Keratinocyte (primary cell): Measurements from ENCODE around the gene CNTLN. TPM values are rescaled to one million over a fixed set of nuclear protein-coding genes. Genes with fewer than 3 reads are reported as not detected.

Source experiments
- DNase-seq: peaks from one replicate; pipeline ENCODE4 v3.0.0-alpha.2; 2011; ENCODE audit warnings: low read depth, missing footprints, low spot score
- FAIRE-seq: peaks from 2 replicates; lab custom pipeline; 2011; peaks lifted over from hg19 to GRCh38; lab: Jason Lieb, UNC
- H2AFZ ChIP-seq: 2 replicates; pipeline ENCODE4 v1.6.0; 2012; ENCODE audit warnings: low read length, control low read depth, inconsistent platforms; ENCODE audit not compliant: control insufficient read depth
- H3K27ac ChIP-seq: 2 replicates; pipeline ENCODE4 v1.5.1; 2011; ENCODE audit warnings: low read length; ENCODE audit not compliant: control insufficient read depth, insufficient read depth
- H3K27me3 ChIP-seq: 3 replicates; pipeline ENCODE4 v1.6.0; 2011; ENCODE audit warnings: low read length; ENCODE audit not compliant: control insufficient read depth, insufficient read depth; ENCODE audit errors: extremely low read depth
- H3K36me3 ChIP-seq, 2 experiments: 2 replicates in 1 of 2; 3 replicates in 1 of 2; pipeline ENCODE4 v1.5.1; 2011; ENCODE audit warnings: low read length in 2 of 2, mild to moderate bottlenecking in 1 of 2; ENCODE audit not compliant: control insufficient read depth in 2 of 2, insufficient read depth in 2 of 2; ENCODE audit errors: extremely low read depth in 1 of 2
- H3K4me1 ChIP-seq: 3 replicates; pipeline ENCODE4 v1.5.1; 2011; ENCODE audit warnings: low read length; ENCODE audit not compliant: control insufficient read depth, insufficient read depth; ENCODE audit errors: extremely low read depth
- H3K4me2 ChIP-seq: 3 replicates; pipeline ENCODE4 v1.6.0; 2011; ENCODE audit warnings: low read depth, low read length; ENCODE audit not compliant: control insufficient read depth, insufficient read depth; ENCODE audit errors: extremely low read depth
- H3K4me3 ChIP-seq, 3 experiments: fragments of 200-600 bp in 1 of 3; sonication (generic) in 1 of 3; 2 replicates in 2 of 3; 3 replicates in 1 of 3; pipeline ENCODE4 v1.5.1; 2011 to 2016; ENCODE audit warnings: low read length in 3 of 3, mild to moderate bottlenecking in 3 of 3, control low read depth in 2 of 3, inconsistent platforms in 1 of 3, low read depth in 1 of 3, mixed read lengths in 1 of 3, mixed run types in 1 of 3, moderate library complexity in 1 of 3; ENCODE audit not compliant: control insufficient read depth in 2 of 3, insufficient read depth in 2 of 3; ENCODE audit errors: extremely low read depth in 1 of 3
- H3K79me2 ChIP-seq: 2 replicates; pipeline ENCODE4 v1.6.0; 2012; ENCODE audit warnings: low read length; ENCODE audit not compliant: control insufficient read depth, insufficient read depth
- H3K9ac ChIP-seq: 3 replicates; pipeline ENCODE4 v1.6.0; 2011; ENCODE audit warnings: low read length; ENCODE audit not compliant: control insufficient read depth, insufficient read depth; ENCODE audit errors: extremely low read depth
- H3K9me1 ChIP-seq: 3 replicates; pipeline ENCODE4 v1.6.0; 2011; ENCODE audit warnings: low read length; ENCODE audit not compliant: control insufficient read depth, insufficient read depth; ENCODE audit errors: extremely low read depth
- H3K9me3 ChIP-seq: 2 replicates; pipeline ENCODE4 v1.5.1; 2012; ENCODE audit warnings: low read depth, low read length; ENCODE audit not compliant: control insufficient read depth
- H4K20me1 ChIP-seq: 3 replicates; pipeline ENCODE4 v1.6.0; 2011; ENCODE audit warnings: low read length; ENCODE audit not compliant: control insufficient read depth, insufficient read depth; ENCODE audit errors: extremely low read depth
- EZH2 ChIP-seq: IDR thresholded peaks from one replicate; pipeline ENCODE4 v1.6.1; 2012; ENCODE audit warnings: inconsistent platforms, mild to moderate bottlenecking, low read length, moderate library complexity
- dilution Hi-C: fragments of 300-500 bp; cut with MboI; formaldehyde crosslinking; loops from one replicate; pipeline ENCODE4 v1.7.0; 2020; ENCODE audit warnings: low sequenced_read_pairs; ENCODE audit not compliant: extremely low pct_ligation_motif_present
- polyA plus RNA-seq, 5 experiments: library from polyadenylated mRNA; depleted of rRNA in 3 of 5; stranded (reverse) in 3 of 5; stranded (forward) in 1 of 5; unstranded in 1 of 5; fragments of >200 nt; gene quantifications; 1 replicate in 1 of 5; 2 replicates in 3 of 5; 3 replicates in 1 of 5; pipeline versions ENCODE4 v1.2.1 to v1.2.3, GENCODE V29; 2011 to 2012; ENCODE audit warnings: missing spikeins in 2 of 5, low read depth in 1 of 5, low replicate concordance in 1 of 5
- TF ChIP-seq, protein P1 (sequence below), 3 experiments: IDR thresholded peaks in 1 of 3; conservative IDR thresholded peaks in 1 of 3; optimal IDR thresholded peaks in 1 of 3; 2 replicates in 2 of 3; 3 replicates in 1 of 3; pipeline versions ENCODE3 to v1.5.1; 2011; ENCODE audit warnings: low read length in 3 of 3, mild to moderate bottlenecking in 3 of 3, moderate library complexity in 2 of 3, control low read depth in 1 of 3, inconsistent platforms in 1 of 3; ENCODE audit not compliant: insufficient read depth in 2 of 3; ENCODE audit errors: extremely low read depth in 1 of 3

Gene CNTLN
- polyA plus RNA-seq, 1 donor (not counting 4 experiments of a cell fraction or from before 2014, with no cell fraction given) = 2.4 TPM

DNA sequence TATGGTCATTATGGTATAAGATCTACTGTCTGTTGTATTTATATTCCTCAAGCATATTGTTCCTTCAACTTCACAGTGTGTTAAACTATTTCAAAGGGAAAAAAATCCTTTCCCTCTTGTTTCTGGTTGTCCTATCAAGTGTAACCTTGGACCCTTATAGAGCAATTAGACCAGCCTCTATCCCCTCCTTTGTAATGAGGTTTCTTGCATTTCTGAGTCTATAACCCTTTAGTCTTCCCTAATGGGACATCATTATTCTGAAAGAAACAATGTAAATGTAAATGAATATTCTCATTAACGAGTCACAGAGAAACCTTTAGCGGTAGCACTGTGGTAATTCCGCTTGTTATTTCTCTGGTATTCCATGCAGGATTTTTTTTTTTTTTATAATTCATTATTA is 197.3 kb downstream of the CNTLN start:
- Histone ChIP-seq H3K27ac (no peak overlapping the region), H3K9ac (no peak overlapping the region), H3K4me2 (no peak overlapping the region), H3K9me3 (no peaks in the 10 kb centered on the region), H2AFZ (no peak overlapping the region), H3K4me3 (no peak overlapping the region), H3K27me3 (no peaks in the 10 kb centered on the region), H3K9me1 (no peaks in the 10 kb centered on the region), H4K20me1 (no peaks in the 10 kb centered on the region), H3K4me1 (no peaks in the 10 kb centered on the region), H3K36me3 (no peaks in the 10 kb centered on the region), H3K79me2 (no peaks in the 10 kb centered on the region)
- DNase-seq (no peak), FAIRE-seq (no peak)
- TF ChIP-seq, protein P1, sequence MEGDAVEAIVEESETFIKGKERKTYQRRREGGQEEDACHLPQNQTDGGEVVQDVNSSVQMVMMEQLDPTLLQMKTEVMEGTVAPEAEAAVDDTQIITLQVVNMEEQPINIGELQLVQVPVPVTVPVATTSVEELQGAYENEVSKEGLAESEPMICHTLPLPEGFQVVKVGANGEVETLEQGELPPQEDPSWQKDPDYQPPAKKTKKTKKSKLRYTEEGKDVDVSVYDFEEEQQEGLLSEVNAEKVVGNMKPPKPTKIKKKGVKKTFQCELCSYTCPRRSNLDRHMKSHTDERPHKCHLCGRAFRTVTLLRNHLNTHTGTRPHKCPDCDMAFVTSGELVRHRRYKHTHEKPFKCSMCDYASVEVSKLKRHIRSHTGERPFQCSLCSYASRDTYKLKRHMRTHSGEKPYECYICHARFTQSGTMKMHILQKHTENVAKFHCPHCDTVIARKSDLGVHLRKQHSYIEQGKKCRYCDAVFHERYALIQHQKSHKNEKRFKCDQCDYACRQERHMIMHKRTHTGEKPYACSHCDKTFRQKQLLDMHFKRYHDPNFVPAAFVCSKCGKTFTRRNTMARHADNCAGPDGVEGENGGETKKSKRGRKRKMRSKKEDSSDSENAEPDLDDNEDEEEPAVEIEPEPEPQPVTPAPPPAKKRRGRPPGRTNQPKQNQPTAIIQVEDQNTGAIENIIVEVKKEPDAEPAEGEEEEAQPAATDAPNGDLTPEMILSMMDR (optimal IDR thresholded peaks at IDR 0.05 in 1 of 3, IDR thresholded peaks at IDR 0.05 in 1 of 3, conservative IDR thresholded peaks at IDR 0.05 in 1 of 3; ENCODE audit: extremely low read depth in 1 of 3, insufficient read depth in 2 of 3, low read length in 3 of 3) = no peak
- TF ChIP-seq EZH2 = no peak
- dilution Hi-C loops = no loop called here

DNA sequence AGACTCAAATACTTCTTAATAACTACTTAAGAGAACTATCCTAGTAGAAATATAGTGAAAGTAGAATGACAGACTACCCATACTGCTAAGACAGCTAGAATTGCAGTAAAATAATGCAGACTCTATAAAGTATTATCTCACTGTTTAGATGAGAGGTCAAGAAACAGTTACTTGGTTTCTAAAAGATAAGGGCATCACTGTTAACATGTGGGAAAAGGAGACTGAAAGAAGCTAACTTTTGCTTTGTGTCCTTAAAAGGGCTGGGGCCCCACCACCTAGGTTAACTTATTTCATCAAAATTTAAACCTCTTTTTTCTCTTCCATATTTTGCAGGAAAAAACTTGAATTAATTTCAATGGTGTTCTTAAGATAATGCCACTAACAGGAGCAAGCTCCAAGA is 204.3 kb downstream of the CNTLN start:
- H3K4me1 ChIP-seq = no peaks in the 10 kb centered on the region
- no peaks in the 10 kb centered on the region for H3K9me1 ChIP-seq
- no peak overlapping the region for H3K4me3 ChIP-seq
- H3K36me3 ChIP-seq = no peaks in the 10 kb centered on the region
- dilution Hi-C loops = no loop called here
- no peak overlapping the region for H3K9ac ChIP-seq
- no peaks in the 10 kb centered on the region for H3K27me3 ChIP-seq
- no peak overlapping the region for H3K4me2 ChIP-seq
- no peaks in the 10 kb centered on the region for H4K20me1 ChIP-seq
- no peak overlapping the region for H3K27ac ChIP-seq
- no peaks in the 10 kb centered on the region for H3K79me2 ChIP-seq
- TF ChIP-seq, protein P1 (optimal IDR thresholded peaks at IDR 0.05 in 1 of 3, IDR thresholded peaks at IDR 0.05 in 1 of 3, conservative IDR thresholded peaks at IDR 0.05 in 1 of 3; ENCODE audit: extremely low read depth in 1 of 3, insufficient read depth in 2 of 3, low read length in 3 of 3) = no peak
- no peak for TF ChIP-seq EZH2
- DNase-seq = no peak
- no peak for FAIRE-seq
- no peak overlapping the region for H2AFZ ChIP-seq
- H3K9me3 ChIP-seq = no peaks in the 10 kb centered on the region
